HepG2 (cell line): ENCODE results near the gene PPP1R2C. TPM values are rescaled to one million over a fixed set of nuclear protein-coding genes. Genes with fewer than 3 reads are reported as not detected.

Source experiments
- ATAC-seq: fragments of 200-7000 bp; cut with Tn5 transposase; 3 replicates; pipeline ENCODE4 v1.9.1; 2020; ENCODE audit warnings: mild to moderate bottlenecking, moderate library complexity
- BruUV-seq: library from RNA; stranded (reverse); fragments of 400-500 nt; replicated peaks from 2 replicates; lab custom pipeline; 2021; lab: Mats Ljungman, UMichigan
- CTCF ChIA-PET: fragments of 300-600 bp; formaldehyde crosslinking; extraction: SDS; loops from one replicate; lab custom pipeline; 2021; ENCODE audit warnings: low total read pairs, inconsistent platforms, low intra/inter-chr PET ratio; lab: Yijun Ruan, JAX
- POLR2A ChIA-PET: fragments of 350-600 bp; sonication (Branson Sonifier 250); formaldehyde crosslinking; loops from one replicate; lab custom pipeline; 2020; ENCODE audit warnings: antibody characterized with exemption, inconsistent platforms; lab: Yijun Ruan, JAX
- DNase-seq: peaks from one replicate; pipeline ENCODE4 v3.0.0-alpha.2; 2015; ENCODE audit warnings: low spot score
- FAIRE-seq: peaks from 3 replicates; lab custom pipeline; 2011; peaks lifted over from hg19 to GRCh38; lab: Jason Lieb, UNC
- H2AFZ ChIP-seq: one replicate; pipeline ENCODE4 v1.6.1; 2011; ENCODE audit warnings: low read length, inconsistent platforms
- H3K27ac ChIP-seq: fragments of 300-600 bp; 3 replicates; pipeline ENCODE4 v1.8.0; 2011; ENCODE audit warnings: mixed run types, mild to moderate bottlenecking, mixed read lengths, low read length, inconsistent platforms; ENCODE audit not compliant: insufficient read depth; ENCODE audit errors: extremely low read length
- H3K27me3 ChIP-seq, 2 experiments: fragments of 200-600 bp in 1 of 2; 2 replicates in 1 of 2; 3 replicates in 1 of 2; pipeline versions ENCODE4 v1.6.0 to v1.8.0; 2011; ENCODE audit warnings: low read length in 2 of 2, mild to moderate bottlenecking in 2 of 2, moderate library complexity in 2 of 2, inconsistent platforms in 1 of 2; ENCODE audit not compliant: insufficient read depth in 2 of 2, control insufficient read depth in 1 of 2
- H3K36me3 ChIP-seq, 2 experiments: fragments of 200-600 bp in 1 of 2; replicated peaks in 1 of 2; 2 replicates in 1 of 2; 3 replicates in 1 of 2; pipeline versions ENCODE4 v1.5.1 to v1.8.0; 2011; ENCODE audit warnings: low read length in 2 of 2, inconsistent platforms in 1 of 2; ENCODE audit not compliant: insufficient read depth in 2 of 2, control insufficient read depth in 1 of 2
- H3K4me1 ChIP-seq: 2 replicates; pipeline ENCODE4 v1.5.1; 2012; ENCODE audit warnings: low read length, inconsistent platforms; ENCODE audit not compliant: insufficient read depth
- H3K4me2 ChIP-seq: 2 replicates; pipeline ENCODE4 v1.6.0; 2011; ENCODE audit warnings: low read depth, low read length, inconsistent platforms
- H3K4me3 ChIP-seq, 3 experiments: fragments of 200-600 bp in 1 of 3; sonication (generic), shearing (Covaris generic) in 1 of 3; replicated peaks in 1 of 3; 2 replicates each; pipeline ENCODE4 v1.5.1; 2011 to 2016; ENCODE audit warnings: low read length in 3 of 3, inconsistent platforms in 2 of 3, low read depth in 2 of 3, mild to moderate bottlenecking in 2 of 3, control low read depth in 1 of 3, mixed read lengths in 1 of 3; ENCODE audit not compliant: insufficient read depth in 1 of 3
- H3K79me2 ChIP-seq: one replicate; pipeline ENCODE4 v1.6.1; 2011; ENCODE audit warnings: low read length, inconsistent platforms; ENCODE audit not compliant: insufficient read depth
- H3K9ac ChIP-seq: 2 replicates; pipeline ENCODE4 v1.6.0; 2011; ENCODE audit warnings: mild to moderate bottlenecking, low read depth, low read length, inconsistent platforms; ENCODE audit not compliant: insufficient read depth
- H3K9me3 ChIP-seq: 2 replicates; pipeline ENCODE4 v1.5.1; 2012; ENCODE audit warnings: mild to moderate bottlenecking, low read length
- H4K20me1 ChIP-seq: 2 replicates; pipeline ENCODE4 v1.6.0; 2011; ENCODE audit warnings: inconsistent platforms, mild to moderate bottlenecking, low read length, moderate library complexity; ENCODE audit not compliant: insufficient read depth
- CC2D1A ChIP-seq: sonication (generic); formaldehyde crosslinking; IDR thresholded peaks from 2 replicates; pipeline ENCODE4 v1.8.1; 2023; ENCODE audit warnings: mild to moderate bottlenecking, missing genetic modification reagents
- NFIB ChIP-seq: sonication (generic); formaldehyde crosslinking; IDR thresholded peaks from 2 replicates; pipeline ENCODE4 v1.9.0; 2021; ENCODE audit warnings: missing genetic modification reagents, mild to moderate bottlenecking, borderline replicate concordance
- REXO4 ChIP-seq: sonication (generic); formaldehyde crosslinking; IDR thresholded peaks from 2 replicates; pipeline ENCODE4 v1.8.0; 2022; ENCODE audit warnings: missing genetic modification reagents, mild to moderate bottlenecking, borderline replicate concordance
- ZBTB10 ChIP-seq: sonication (generic); formaldehyde crosslinking; IDR thresholded peaks from 2 replicates; pipeline ENCODE4 v1.4.0; 2020; ENCODE audit warnings: missing genetic modification reagents, borderline replicate concordance
- ZNF143 ChIP-seq: sonication (generic); formaldehyde crosslinking; IDR thresholded peaks from 2 replicates; pipeline ENCODE4 v1.4.0; 2020; ENCODE audit warnings: missing genetic modification reagents
- ZNF234 ChIP-seq: sonication (generic); formaldehyde crosslinking; conservative IDR thresholded peaks from 2 replicates; pipeline ENCODE4 v1.5.1; 2020; ENCODE audit warnings: mild to moderate bottlenecking, missing genetic modification reagents
- ZNF264 ChIP-seq: sonication (generic); formaldehyde crosslinking; IDR thresholded peaks from 2 replicates; pipeline ENCODE4 v1.4.0; 2020; ENCODE audit warnings: missing genetic modification reagents
- ZNF432 ChIP-seq: sonication (generic); formaldehyde crosslinking; IDR thresholded peaks from 2 replicates; pipeline ENCODE4 v1.5.0; 2020; ENCODE audit warnings: missing genetic modification reagents, mild to moderate bottlenecking, borderline replicate concordance
- ZNF496 ChIP-seq: sonication (generic); formaldehyde crosslinking; IDR thresholded peaks from 2 replicates; pipeline ENCODE4 v1.8.1; 2023; ENCODE audit warnings: mild to moderate bottlenecking, moderate library complexity, missing genetic modification reagents; ENCODE audit not compliant: insufficient replicate concordance
- WGBS: methylation state at CpG from one replicate; pipeline ENCODE4 v1.1.6; 2017; ENCODE audit warnings: low lambda C conversion rate; 5-methylcytosine and 5-hydroxymethylcytosine counted together
- in situ Hi-C: cut with HindIII; loops from 2 replicates; pipeline ENCODE4 v1.10.0; 2017; ENCODE audit warnings: low pct_unique_long_range_greater_than_20kb; ENCODE audit not compliant: extremely low pct_ligation_motif_present
- intact Hi-C: fragments of 100-400 bp; cut with micrococcal nuclease; formaldehyde crosslinking; loops from one replicate; pipeline ENCODE4 v1.10.0; 2022; ENCODE audit not compliant: unreplicated experiment
- polyA plus RNA-seq, 8 experiments: library from polyadenylated mRNA; depleted of rRNA in 3 of 8; stranded (reverse) in 7 of 8; unstranded in 1 of 8; fragments of >200 nt; fragmentation: Illumina TruSeq in 4 of 8; extraction: Trizol in 4 of 8; gene quantifications; 2 replicates each; pipeline versions ENCODE4 v1.2.1 to v1.2.3, GENCODE V29; 2011 to 2016; ENCODE audit warnings: low read depth in 4 of 8, missing spikeins in 1 of 8, mixed read lengths in 1 of 8; ENCODE audit not compliant: insufficient read depth in 1 of 8
- total RNA-seq, 5 experiments: library from RNA; depleted of rRNA; stranded (reverse); fragments of >200 nt; fragmentation: Illumina TruSeq; extraction: Trizol; gene quantifications; 2 replicates each; pipeline ENCODE4 v1.2.3, GENCODE V29; 2016; ENCODE audit warnings: low read depth in 1 of 5
- TF ChIP-seq, protein P1 (sequence below): sonication (generic); formaldehyde crosslinking; IDR thresholded peaks from 2 replicates; pipeline ENCODE4 v1.4.0; 2020; ENCODE audit warnings: missing genetic modification reagents
- TF ChIP-seq, protein P2 (sequence below): sonication (generic); formaldehyde crosslinking; IDR thresholded peaks from 2 replicates; pipeline ENCODE4 v1.4.0; 2020; ENCODE audit warnings: missing genetic modification reagents, borderline replicate concordance

Gene PPP1R2C
- total and polyA plus RNA-seq, 2 of the 13 experiments (the other 11 are each of a cell fraction or from before 2014, with no cell fraction given), result not detected

DNA sequence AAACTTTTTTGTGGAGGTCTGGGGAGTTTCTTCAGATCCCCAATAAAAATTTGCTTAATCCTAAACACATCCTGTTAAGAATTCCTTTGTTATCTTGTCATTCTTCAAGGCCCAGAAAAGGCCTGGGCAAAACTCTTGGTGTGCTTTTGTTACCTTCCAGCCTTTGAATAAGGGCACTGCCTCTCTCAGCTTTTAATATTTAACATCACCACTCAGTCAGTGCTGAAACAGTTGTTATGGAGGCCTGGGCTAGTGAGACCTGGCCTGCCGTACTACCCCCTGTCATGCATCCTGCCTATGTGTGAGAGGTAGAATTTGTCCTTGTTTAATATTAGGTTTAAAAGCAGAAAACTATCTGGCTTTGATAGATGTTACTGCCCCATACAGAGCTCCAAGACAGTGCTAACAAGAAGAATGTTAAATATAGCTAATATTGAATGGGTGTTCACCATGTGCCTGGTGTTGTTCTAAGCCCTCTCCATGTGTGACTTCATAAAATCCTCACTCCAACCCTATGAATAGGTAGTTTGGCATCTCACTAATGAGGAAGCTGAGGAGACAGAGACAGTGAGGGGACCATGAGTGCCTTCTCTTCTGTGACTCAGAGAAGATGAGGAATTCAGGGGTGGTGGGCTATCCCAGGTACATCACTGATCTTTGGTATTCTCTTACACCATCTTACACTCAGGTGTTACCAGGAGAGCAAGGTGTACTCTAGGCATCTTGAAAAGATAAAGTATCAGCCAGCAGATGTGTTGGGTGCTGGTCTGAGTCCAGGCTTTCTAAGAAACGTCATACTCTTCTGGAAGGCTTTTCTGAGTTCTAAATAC lies 6.2 kb downstream of the PPP1R2C start:
- Histone ChIP-seq H3K36me3 (no peaks in the 10 kb centered on the region), H3K4me1 (no peaks in the 10 kb centered on the region), H3K27ac (no peak overlapping the region), H3K4me2 (no peak overlapping the region), H3K79me2 (no peaks in the 10 kb centered on the region), H3K9ac (no peak overlapping the region), H3K27me3 (no peaks in the 10 kb centered on the region), H4K20me1 (no peaks in the 10 kb centered on the region), H2AFZ (no peak overlapping the region), H3K9me3 (no peaks in the 10 kb centered on the region), H3K4me3 (no peak overlapping the region)
- in situ Hi-C loops (no loop called here), intact Hi-C loops (no loop called here)
- no peak for ATAC-seq
- no peak for TF ChIP-seq ZNF143 (CRISPR knock-in tag)
- CTCF ChIA-PET, result no interaction called here
- no peak for DNase-seq
- BruUV-seq, result no TSS peak
- 50% methylated on average over 2 of the region's 2 CpGs for WGBS
- POLR2A ChIA-PET, result no interaction called here
- FAIRE-seq, result no peak

- Histone ChIP-seq H3K9ac (no peak overlapping the region), H3K79me2 (no peaks in the 10 kb centered on the region), H3K27ac (no peak overlapping the region), H3K36me3 (no peaks in the 10 kb centered on the region), H3K4me2 (no peak overlapping the region), H3K4me1 (no peaks in the 10 kb centered on the region), H2AFZ (no peak overlapping the region), H4K20me1 (no peaks in the 10 kb centered on the region), H3K27me3 (no peaks in the 10 kb centered on the region), H3K4me3 (no peak overlapping the region), H3K9me3 (no peaks in the 10 kb centered on the region)
- ChIA-PET CTCF (no interaction called here), POLR2A (no interaction called here)
- intact Hi-C loops, result no loop called here
- in situ Hi-C loops, result no loop called here
- no peak for DNase-seq
- ATAC-seq, result no peak
- no peak for FAIRE-seq
- no TSS peak for BruUV-seq
- 0% methylated on average over 2 of the region's 3 CpGs for WGBS
- TF ChIP-seq, protein P1, sequence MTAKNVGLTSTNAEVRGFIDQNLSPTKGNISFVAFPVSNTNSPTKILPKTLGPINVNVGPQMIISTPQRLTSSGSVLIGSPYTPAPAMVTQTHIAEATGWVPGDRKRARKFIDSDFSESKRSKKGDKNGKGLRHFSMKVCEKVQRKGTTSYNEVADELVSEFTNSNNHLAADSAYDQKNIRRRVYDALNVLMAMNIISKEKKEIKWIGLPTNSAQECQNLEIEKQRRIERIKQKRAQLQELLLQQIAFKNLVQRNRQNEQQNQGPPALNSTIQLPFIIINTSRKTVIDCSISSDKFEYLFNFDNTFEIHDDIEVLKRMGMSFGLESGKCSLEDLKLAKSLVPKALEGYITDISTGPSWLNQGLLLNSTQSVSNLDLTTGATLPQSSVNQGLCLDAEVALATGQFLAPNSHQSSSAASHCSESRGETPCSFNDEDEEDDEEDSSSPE (CRISPR knock-in tag), result no peak
- TF ChIP-seq ZNF264 (CRISPR knock-in tag) (no peak), ZNF496 (CRISPR knock-in tag) (no peak), ZNF234 (CRISPR knock-in tag) (no peak), REXO4 (no peak), ZNF432 (CRISPR knock-in tag) (no peak), ZBTB10 (CRISPR knock-in tag) (no peak), CC2D1A (no peak), NFIB (CRISPR knock-in tag) (no peak)
- TF ChIP-seq, protein P2, sequence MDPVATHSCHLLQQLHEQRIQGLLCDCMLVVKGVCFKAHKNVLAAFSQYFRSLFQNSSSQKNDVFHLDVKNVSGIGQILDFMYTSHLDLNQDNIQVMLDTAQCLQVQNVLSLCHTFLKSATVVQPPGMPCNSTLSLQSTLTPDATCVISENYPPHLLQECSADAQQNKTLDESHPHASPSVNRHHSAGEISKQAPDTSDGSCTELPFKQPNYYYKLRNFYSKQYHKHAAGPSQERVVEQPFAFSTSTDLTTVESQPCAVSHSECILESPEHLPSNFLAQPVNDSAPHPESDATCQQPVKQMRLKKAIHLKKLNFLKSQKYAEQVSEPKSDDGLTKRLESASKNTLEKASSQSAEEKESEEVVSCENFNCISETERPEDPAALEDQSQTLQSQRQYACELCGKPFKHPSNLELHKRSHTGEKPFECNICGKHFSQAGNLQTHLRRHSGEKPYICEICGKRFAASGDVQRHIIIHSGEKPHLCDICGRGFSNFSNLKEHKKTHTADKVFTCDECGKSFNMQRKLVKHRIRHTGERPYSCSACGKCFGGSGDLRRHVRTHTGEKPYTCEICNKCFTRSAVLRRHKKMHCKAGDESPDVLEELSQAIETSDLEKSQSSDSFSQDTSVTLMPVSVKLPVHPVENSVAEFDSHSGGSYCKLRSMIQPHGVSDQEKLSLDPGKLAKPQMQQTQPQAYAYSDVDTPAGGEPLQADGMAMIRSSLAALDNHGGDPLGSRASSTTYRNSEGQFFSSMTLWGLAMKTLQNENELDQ (CRISPR knock-in tag), result no peak
Observed at GRCh38 chrX:42770566-42770965, 7.4 kb downstream of the PPP1R2C start.
